MM.1S (cell line): Measurements from ENCODE around the gene CACNA1H.

ENCODE experiments used
- CTCF ChIP-seq: fragments of 300-600 bp; sonication (generic); IDR thresholded peaks from 2 replicates; pipeline ENCODE4 v1.5.1; 2016; ENCODE audit warnings: antibody characterized with exemption, low read length, mixed read lengths
- EZH2 ChIP-seq: fragments of 300-600 bp; sonication (generic); optimal IDR thresholded peaks from 2 replicates; pipeline ENCODE3; 2017; ENCODE audit warnings: low read depth, mild to moderate bottlenecking, antibody characterized with exemption, low read length, mixed read lengths
- EZH2phosphoT487 ChIP-seq: fragments of 300-600 bp; sonication (generic); IDR thresholded peaks from 2 replicates; pipeline ENCODE4 v1.6.1; 2018; ENCODE audit warnings: antibody characterized with exemption, low read length

GRCh38 chr16:1178295-1178910 is 25.5 kb downstream of the CACNA1H start:
- no peak for TF ChIP-seq CTCF
- no peak for TF ChIP-seq EZH2
- TF ChIP-seq EZH2phosphoT487: no peak
